AG09309 (cell line): ENCODE results near the gene RAP2C.

Experiments
- DNase-seq: peaks from one replicate; pipeline ENCODE4 v3.0.0-alpha.2; 2010; ENCODE audit warnings: low read depth
- H3K4me3 ChIP-seq: 2 replicates; pipeline ENCODE4 v1.5.1; 2011; ENCODE audit warnings: mild to moderate bottlenecking, low read depth, low read length, moderate library complexity; ENCODE audit not compliant: control insufficient read depth
- TF ChIP-seq, protein P1 (sequence below): IDR thresholded peaks from 2 replicates; pipeline ENCODE4 v1.5.1; 2011; ENCODE audit warnings: mild to moderate bottlenecking, low read depth, low read length, inconsistent platforms; ENCODE audit not compliant: insufficient read depth, control insufficient read depth; ENCODE audit errors: missing control alignments

The RAP2C gene

DNA sequence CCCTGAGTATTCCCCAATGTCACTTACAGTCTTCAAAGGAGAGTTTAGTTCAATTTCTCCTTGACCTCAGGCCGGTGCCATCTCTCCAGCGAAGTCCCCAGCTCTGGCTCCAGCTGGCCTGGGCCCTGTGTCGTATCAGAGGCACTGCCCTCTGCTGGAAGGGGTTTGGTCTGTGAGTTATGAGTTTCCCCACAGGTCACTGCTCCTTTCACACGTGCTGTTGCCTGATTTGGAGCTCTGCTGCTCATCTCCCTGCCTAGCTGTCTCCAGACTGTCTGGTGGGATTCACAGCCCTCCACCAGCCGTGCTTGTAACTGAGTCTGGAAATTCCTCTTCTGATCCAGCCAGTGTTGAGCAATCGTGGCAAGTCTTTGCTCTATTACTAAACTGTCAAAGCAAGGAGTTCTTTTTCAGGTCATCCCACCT lies at the start of gene RAP2C:
Gene RAP2C (minus strand): TSS at position 105 of the 426 bp plus-strand sequence. CDS start 2,179 bp downstream, outside the sequence.
- peak; percentile 13 for DNase-seq
- H3K4me3 ChIP-seq = peak within 1 kb of the TSS; percentile 71
- TF ChIP-seq, protein P1, sequence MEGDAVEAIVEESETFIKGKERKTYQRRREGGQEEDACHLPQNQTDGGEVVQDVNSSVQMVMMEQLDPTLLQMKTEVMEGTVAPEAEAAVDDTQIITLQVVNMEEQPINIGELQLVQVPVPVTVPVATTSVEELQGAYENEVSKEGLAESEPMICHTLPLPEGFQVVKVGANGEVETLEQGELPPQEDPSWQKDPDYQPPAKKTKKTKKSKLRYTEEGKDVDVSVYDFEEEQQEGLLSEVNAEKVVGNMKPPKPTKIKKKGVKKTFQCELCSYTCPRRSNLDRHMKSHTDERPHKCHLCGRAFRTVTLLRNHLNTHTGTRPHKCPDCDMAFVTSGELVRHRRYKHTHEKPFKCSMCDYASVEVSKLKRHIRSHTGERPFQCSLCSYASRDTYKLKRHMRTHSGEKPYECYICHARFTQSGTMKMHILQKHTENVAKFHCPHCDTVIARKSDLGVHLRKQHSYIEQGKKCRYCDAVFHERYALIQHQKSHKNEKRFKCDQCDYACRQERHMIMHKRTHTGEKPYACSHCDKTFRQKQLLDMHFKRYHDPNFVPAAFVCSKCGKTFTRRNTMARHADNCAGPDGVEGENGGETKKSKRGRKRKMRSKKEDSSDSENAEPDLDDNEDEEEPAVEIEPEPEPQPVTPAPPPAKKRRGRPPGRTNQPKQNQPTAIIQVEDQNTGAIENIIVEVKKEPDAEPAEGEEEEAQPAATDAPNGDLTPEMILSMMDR = peak; percentile 71

DNA sequence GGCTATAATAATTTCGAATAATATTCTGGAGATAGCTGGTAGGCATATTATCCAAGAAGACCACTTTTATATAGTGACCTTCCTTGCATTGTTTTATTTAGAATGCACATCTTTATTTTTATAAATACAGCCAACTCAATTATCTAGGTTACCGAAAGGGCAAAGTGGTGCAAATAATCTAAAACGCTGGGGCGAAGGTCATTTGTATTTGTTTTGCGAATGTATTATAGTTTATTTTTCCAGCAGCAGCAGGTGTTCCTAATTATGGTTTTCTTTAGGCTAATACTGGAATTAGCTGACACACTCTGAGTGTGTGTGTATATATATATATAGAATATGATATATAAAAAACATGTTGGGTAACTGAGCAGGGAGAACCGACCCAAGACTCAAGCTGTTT lies 48.1 kb upstream of the RAP2C start:
- TF ChIP-seq, protein P1 = no peak
- H3K4me3 ChIP-seq = no peak overlapping the region
- no peak for DNase-seq

DNA sequence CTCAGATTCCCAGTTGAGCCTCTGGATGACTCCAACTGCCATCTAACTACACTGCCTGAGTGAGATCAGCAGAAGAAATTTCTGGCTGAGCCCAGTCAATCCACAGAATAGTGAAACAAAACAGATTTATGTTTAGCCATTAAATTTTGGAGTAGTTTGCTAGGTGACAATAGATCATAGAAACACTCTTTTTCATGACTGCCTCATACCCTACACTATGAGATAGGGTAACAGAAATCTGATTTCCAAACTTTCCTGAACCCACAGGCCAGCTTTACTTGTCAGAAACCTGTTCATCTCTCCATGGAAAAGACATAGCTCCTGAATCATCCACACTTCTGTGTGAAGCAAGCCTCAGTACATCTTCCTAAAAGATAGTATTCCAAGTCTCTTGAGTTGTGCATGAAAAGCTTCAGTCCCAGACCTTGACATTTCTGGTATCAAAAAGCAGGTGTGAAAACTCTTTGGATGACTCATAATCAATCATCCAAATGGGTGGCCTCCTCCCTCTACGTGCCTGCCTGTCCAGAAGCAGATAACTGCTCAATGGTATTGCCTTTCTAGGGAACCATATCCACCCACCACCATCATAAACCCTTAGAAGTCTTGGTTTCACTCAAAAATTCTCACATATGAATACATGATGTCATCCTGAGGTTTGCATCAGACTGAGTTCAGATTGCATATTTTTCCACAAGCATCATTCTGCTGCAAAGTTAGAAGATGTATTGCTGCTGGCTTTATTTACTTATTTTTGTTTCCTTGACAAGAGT lies 47.5 kb upstream of the RAP2C start:
- TF ChIP-seq, protein P1 = no peak
- H3K4me3 ChIP-seq = no peak overlapping the region
- DNase-seq = no peak

DNA sequence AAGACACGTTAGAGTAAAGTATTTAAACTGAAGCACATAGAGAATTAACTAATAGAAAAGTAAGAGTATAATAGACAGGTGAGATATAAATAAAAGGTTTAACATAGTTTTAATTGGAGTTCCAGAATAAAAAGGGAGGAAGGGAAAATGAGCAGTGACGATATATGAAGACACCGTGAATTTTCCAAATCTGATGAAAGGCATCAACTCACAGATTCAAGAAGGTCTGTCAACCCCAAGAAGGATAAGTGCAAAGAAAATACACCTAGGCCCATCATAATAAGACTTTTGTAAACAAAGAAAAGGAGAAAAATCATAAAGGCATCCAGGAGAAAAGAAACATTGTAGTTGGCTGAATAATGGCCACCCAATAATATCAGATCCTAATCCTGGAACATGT lies 43.9 kb upstream of the RAP2C start:
- DNase-seq = no peak

DNA sequence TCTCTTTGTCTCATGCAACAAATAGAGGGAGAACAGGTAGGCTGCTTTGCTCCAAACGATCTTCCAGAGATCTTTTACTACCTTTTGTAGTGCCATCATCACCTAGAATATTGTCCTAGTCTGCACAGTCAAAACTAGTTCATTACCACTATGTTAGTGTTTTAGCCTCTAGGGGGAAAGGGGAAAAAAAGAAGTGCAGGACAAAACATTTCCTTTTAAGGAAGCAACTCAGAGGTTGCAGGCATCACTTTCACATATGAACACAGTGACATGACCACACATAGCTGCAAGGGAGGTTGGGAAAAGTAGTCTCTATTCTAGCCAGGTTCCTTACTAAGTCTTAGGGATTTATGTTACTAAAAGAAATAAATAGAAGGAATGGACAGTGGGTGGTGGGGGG lies 39.3 kb upstream of the RAP2C start:
- no peak for DNase-seq
- no peak overlapping the region for H3K4me3 ChIP-seq
- TF ChIP-seq, protein P1 = no peak

More for the DNA sequence above, 43.9 kb upstream of the RAP2C start:
- TF ChIP-seq, protein P1 = no peak
- no peak overlapping the region for H3K4me3 ChIP-seq

DNA sequence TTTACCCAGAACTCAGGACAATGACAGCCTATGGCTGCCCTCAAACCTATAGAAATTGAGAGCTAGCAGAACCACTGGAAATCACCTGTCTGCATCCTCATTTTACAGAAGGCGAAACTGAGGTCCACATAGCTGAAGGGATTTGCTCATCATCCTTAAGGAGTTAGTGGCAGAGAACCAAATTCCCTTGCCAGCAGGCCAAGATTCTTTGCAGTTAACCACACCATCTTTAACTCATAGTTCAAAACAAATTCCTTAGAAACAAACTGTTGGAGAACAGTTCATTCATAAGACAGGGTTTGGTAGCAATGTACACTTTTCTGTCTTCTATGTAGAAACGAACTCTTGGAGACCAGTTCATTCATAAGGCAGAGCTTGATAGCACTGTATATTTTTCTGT lies 37.9 kb upstream of the RAP2C start:
- TF ChIP-seq, protein P1 = no peak
- peak; percentile 7 for DNase-seq
- H3K4me3 ChIP-seq = no peak overlapping the region
